Panc1 (cell line): ENCODE measurements around the gene TMCC1.

Experiments
- POLR2AphosphoS5 ChIP-seq: IDR thresholded peaks from 2 replicates; pipeline ENCODE4 v1.6.1; 2012; ENCODE audit warnings: mild to moderate bottlenecking, low read depth, low read length, moderate library complexity
- SIN3A ChIP-seq: IDR thresholded peaks from 2 replicates; pipeline ENCODE4 v1.6.1; 2012; ENCODE audit warnings: low read depth, mild to moderate bottlenecking, low read length, moderate library complexity, borderline replicate concordance; ENCODE audit not compliant: insufficient read depth
- TF ChIP-seq, protein P1 (sequence below): fragments of 450-650 bp; IDR thresholded peaks from 2 replicates; pipeline ENCODE4 v1.5.1; 2017; ENCODE audit warnings: mild to moderate bottlenecking
- TF ChIP-seq, protein P2 (sequence below), 2 experiments: IDR thresholded peaks; 2 replicates each; pipeline ENCODE4 v1.6.1; 2011 to 2012; ENCODE audit warnings: low read depth in 2 of 2, control low read depth in 1 of 2, low read length in 1 of 2, mild to moderate bottlenecking in 1 of 2, moderate library complexity in 1 of 2; ENCODE audit not compliant: insufficient read depth in 1 of 2

DNA sequence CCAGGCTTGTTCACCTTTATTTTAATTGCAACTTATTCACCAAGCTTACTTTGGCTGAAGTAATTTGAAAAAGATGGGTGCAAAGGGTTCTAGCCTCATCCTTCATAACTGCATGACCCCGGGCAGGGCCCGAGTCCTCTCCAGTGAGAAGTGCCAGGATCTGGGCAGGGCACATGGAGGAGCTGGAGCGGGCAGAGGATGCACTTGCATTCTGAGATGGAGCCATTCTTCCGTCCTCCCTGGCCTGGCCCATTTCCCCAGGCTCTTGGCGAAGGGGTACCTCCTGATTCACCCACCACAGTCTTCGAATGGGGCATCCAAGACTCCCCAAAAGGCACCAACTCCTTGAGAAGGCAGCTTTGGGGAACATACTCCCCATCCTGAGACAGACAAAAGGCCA is 264.5 kb downstream of the TMCC1 start:
- TF ChIP-seq, protein P1, sequence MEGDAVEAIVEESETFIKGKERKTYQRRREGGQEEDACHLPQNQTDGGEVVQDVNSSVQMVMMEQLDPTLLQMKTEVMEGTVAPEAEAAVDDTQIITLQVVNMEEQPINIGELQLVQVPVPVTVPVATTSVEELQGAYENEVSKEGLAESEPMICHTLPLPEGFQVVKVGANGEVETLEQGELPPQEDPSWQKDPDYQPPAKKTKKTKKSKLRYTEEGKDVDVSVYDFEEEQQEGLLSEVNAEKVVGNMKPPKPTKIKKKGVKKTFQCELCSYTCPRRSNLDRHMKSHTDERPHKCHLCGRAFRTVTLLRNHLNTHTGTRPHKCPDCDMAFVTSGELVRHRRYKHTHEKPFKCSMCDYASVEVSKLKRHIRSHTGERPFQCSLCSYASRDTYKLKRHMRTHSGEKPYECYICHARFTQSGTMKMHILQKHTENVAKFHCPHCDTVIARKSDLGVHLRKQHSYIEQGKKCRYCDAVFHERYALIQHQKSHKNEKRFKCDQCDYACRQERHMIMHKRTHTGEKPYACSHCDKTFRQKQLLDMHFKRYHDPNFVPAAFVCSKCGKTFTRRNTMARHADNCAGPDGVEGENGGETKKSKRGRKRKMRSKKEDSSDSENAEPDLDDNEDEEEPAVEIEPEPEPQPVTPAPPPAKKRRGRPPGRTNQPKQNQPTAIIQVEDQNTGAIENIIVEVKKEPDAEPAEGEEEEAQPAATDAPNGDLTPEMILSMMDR: no peak
- TF ChIP-seq, protein P2, sequence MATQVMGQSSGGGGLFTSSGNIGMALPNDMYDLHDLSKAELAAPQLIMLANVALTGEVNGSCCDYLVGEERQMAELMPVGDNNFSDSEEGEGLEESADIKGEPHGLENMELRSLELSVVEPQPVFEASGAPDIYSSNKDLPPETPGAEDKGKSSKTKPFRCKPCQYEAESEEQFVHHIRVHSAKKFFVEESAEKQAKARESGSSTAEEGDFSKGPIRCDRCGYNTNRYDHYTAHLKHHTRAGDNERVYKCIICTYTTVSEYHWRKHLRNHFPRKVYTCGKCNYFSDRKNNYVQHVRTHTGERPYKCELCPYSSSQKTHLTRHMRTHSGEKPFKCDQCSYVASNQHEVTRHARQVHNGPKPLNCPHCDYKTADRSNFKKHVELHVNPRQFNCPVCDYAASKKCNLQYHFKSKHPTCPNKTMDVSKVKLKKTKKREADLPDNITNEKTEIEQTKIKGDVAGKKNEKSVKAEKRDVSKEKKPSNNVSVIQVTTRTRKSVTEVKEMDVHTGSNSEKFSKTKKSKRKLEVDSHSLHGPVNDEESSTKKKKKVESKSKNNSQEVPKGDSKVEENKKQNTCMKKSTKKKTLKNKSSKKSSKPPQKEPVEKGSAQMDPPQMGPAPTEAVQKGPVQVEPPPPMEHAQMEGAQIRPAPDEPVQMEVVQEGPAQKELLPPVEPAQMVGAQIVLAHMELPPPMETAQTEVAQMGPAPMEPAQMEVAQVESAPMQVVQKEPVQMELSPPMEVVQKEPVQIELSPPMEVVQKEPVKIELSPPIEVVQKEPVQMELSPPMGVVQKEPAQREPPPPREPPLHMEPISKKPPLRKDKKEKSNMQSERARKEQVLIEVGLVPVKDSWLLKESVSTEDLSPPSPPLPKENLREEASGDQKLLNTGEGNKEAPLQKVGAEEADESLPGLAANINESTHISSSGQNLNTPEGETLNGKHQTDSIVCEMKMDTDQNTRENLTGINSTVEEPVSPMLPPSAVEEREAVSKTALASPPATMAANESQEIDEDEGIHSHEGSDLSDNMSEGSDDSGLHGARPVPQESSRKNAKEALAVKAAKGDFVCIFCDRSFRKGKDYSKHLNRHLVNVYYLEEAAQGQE (IDR thresholded peaks at IDR 0.05; ENCODE audit: insufficient read depth in 1 of 2, low read depth in 2 of 2, low read length in 1 of 2): no peak
- TF ChIP-seq SIN3A: no peak
- no peak for TF ChIP-seq POLR2AphosphoS5
